Progenitor cell of endocrine pancreas (in vitro differentiated cells): Measurements from ENCODE around the gene KLHL24. TPM values are rescaled to one million over a fixed set of nuclear protein-coding genes. Genes with fewer than 3 reads are reported as not detected.

ENCODE experiments used
- DNase-seq: peaks from one replicate; pipeline ENCODE4 v3.0.0; 2021; ENCODE audit warnings: low spot score; ENCODE audit not compliant: unreplicated experiment
- H3K27ac Mint-ChIP-seq: 2 replicates; pipeline ENCODE4 v1.8.0; 2021; ENCODE audit warnings: mild to moderate bottlenecking, moderate library complexity, mixed read lengths
- H3K27me3 Mint-ChIP-seq: 2 replicates; pipeline ENCODE4 v1.8.0; 2021; ENCODE audit warnings: mixed read lengths
- H3K36me3 Mint-ChIP-seq: 2 replicates; pipeline ENCODE4 v1.8.0; 2022; ENCODE audit warnings: mixed read lengths; ENCODE audit not compliant: insufficient read depth
- H3K4me1 Mint-ChIP-seq: 2 replicates; pipeline ENCODE4 v1.8.0; 2021; ENCODE audit warnings: low read depth, mixed read lengths
- H3K4me3 Mint-ChIP-seq: 2 replicates; pipeline ENCODE4 v1.8.0; 2021; ENCODE audit warnings: low read depth, mild to moderate bottlenecking, moderate library complexity, mixed read lengths
- H3K9me3 Mint-ChIP-seq: 2 replicates; pipeline ENCODE4 v1.8.0; 2021; ENCODE audit warnings: low read depth, mixed read lengths
- total RNA-seq: library from RNA; stranded (reverse); gene quantifications from 2 replicates; pipeline ENCODE4 v1.2.1, GENCODE V29; 2021
- TF ChIP-seq, protein P1 (sequence below): fragments of 200-600 bp; sonication (generic); IDR thresholded peaks from one replicate; pipeline ENCODE4 v1.5.0; 2021; ENCODE audit warnings: antibody characterized with exemption, mild to moderate bottlenecking; ENCODE audit not compliant: unreplicated experiment

KLHL24 gene
- total RNA-seq, 1 donor from 2014 or later, result 79.6 TPM

DNA sequence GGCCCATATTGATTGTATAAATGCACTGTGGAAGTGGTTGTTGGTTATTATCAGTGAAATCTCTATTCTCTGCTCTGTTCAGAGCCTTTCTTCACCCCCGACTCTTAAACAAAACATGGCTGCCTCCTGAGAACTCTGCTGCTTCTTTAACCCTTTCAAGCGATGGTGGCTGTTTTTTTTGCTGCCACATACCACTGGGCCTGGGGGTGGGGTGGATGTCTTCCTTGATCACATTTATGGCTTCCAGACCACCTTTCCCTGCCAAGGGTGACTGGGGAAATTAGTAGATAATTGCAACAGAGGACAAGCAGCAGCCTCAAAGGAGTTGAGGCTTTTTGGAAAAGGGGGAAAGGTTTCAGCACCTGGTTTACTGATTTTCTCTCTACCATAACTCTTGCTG, 94.9 kb downstream of the KLHL24 start:
- Mint-ChIP-seq H3K27me3 (no peaks in the 10 kb centered on the region), H3K36me3 (peaks cover 45% of the 10 kb centered on the region), H3K9me3 (no peaks in the 10 kb centered on the region), H3K4me1 (no peaks in the 10 kb centered on the region), H3K27ac (no peak overlapping the region), H3K4me3 (no peak overlapping the region)
- DNase-seq, result no peak
- TF ChIP-seq, protein P1, sequence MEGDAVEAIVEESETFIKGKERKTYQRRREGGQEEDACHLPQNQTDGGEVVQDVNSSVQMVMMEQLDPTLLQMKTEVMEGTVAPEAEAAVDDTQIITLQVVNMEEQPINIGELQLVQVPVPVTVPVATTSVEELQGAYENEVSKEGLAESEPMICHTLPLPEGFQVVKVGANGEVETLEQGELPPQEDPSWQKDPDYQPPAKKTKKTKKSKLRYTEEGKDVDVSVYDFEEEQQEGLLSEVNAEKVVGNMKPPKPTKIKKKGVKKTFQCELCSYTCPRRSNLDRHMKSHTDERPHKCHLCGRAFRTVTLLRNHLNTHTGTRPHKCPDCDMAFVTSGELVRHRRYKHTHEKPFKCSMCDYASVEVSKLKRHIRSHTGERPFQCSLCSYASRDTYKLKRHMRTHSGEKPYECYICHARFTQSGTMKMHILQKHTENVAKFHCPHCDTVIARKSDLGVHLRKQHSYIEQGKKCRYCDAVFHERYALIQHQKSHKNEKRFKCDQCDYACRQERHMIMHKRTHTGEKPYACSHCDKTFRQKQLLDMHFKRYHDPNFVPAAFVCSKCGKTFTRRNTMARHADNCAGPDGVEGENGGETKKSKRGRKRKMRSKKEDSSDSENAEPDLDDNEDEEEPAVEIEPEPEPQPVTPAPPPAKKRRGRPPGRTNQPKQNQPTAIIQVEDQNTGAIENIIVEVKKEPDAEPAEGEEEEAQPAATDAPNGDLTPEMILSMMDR, result no peak

DNA sequence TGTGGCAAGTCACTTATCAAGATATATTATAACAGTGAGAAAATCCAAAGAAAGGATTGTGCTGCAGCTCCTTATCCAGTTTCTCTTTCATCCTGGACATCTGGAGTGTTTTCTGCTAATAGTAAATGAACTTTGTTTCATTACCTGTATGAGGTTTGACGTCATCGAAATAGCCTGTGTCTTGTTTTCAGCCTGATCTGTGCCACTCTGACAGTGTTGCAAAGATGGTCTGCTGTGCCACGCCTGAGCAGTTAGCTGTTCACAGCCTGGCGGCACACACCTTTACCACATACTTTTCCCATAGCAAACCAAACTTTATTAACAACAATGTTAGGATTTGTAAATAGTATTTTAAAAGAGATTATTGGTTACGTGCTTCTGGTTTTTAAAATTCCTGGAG, 96.2 kb downstream of the KLHL24 start:
- Mint-ChIP-seq H3K4me3 (no peak overlapping the region), H3K36me3 (peaks cover 40% of the 10 kb centered on the region), H3K27me3 (no peaks in the 10 kb centered on the region), H3K9me3 (no peaks in the 10 kb centered on the region), H3K4me1 (no peaks in the 10 kb centered on the region), H3K27ac (no peak overlapping the region)
- TF ChIP-seq, protein P1, result no peak
- no peak for DNase-seq

DNA sequence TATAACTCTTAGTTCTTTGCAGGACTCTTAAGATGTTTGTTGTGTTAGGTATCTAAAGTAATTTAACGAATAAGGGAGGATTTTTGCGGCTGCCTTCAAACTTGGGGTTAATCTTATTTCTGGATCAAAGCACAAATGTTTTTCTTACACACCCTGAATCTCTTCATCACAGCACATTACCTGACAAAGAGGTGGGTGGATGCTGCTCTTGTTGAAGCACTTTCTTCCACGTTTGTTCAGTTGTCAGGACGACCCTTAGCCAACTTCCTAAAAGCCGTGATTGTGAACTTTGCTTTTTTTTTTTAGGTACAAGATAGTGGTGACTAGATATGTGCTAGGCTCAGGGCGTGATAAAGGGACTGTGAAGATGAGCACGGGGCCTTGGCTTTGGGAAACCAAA, 98.1 kb downstream of the KLHL24 start:
- peaks cover 41% of the 10 kb centered on the region for H3K36me3 Mint-ChIP-seq

More for the DNA sequence above, 98.1 kb downstream of the KLHL24 start:
- no peak for DNase-seq
- no peaks in the 10 kb centered on the region for H3K4me1 Mint-ChIP-seq
- H3K27ac Mint-ChIP-seq, result no peak overlapping the region
- TF ChIP-seq, protein P1, result no peak
- H3K9me3 Mint-ChIP-seq, result no peaks in the 10 kb centered on the region
- no peak overlapping the region for H3K4me3 Mint-ChIP-seq
- H3K27me3 Mint-ChIP-seq, result no peaks in the 10 kb centered on the region

Other genes with a start within 250 kb of the KLHL24 start
- 0.43 and 0.71 TPM in 2 replicates for gene MCF2L2, start 207.0 kb upstream of the KLHL24 start, total RNA-seq
- gene KLHL6, start 79.9 kb upstream of the KLHL24 start, total RNA-seq, result 0.12 TPM in 1 of 2 replicates, not detected in the other
- gene YEATS2, start 62.2 kb downstream of the KLHL24 start, total RNA-seq, result 63.9 and 68.4 TPM in 2 replicates
- 1.9 and 2.4 TPM in 2 replicates for gene MAP6D1, start 190.0 kb downstream of the KLHL24 start, total RNA-seq
- gene PARL, start 249.3 kb downstream of the KLHL24 start, total RNA-seq, result 51.3 and 54.8 TPM in 2 replicates